ENCODE measurements around the gene RYR3. TPM values are rescaled to one million over a fixed set of nuclear protein-coding genes. Genes with fewer than 3 reads are reported as not detected.

Gene RYR3
- total and polyA plus RNA-seq, 2 of the 13 experiments (the other 11 are each of a cell fraction or from before 2014, with no cell fraction given) = not detected

DNA sequence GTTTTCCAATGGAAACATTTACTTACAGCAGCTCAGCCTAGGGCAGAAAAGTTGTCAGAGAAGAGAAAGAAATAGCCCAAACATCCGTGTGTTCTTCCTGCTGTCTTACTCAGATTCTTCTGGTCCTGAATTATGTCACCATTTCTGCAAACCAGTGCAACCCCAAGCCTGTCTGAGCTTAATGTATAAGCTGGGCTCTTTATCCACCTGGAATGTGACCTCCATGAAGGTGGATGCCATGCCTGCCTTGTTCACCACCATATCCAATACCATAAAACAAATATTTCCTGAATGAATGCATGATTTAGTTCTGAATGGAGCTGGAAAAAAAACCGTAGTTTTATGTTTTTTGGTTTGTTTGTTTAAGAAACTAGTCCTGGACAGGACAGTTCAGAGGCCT is 150.9 kb downstream of the RYR3 start:
- TF ChIP-seq ZNF160 (CRISPR knock-in tag; IDR thresholded peaks at IDR 0.05) (no peak), FOXA3 (CRISPR knock-in tag; IDR thresholded peaks at IDR 0.05) (no peak), CEBPG (CRISPR knock-in tag; IDR thresholded peaks at IDR 0.05) (no peak), TCF12 (IDR thresholded peaks at IDR 0.05) (no peak), TCF12 (CRISPR knock-in tag; IDR thresholded peaks at IDR 0.05) (no peak), RNF2 (conservative IDR thresholded peaks at IDR 0.05; ENCODE audit: low read depth) (no peak), ZNF773 (CRISPR knock-in tag; IDR thresholded peaks at IDR 0.05; ENCODE audit: borderline replicate concordance) (no peak)
- TF ChIP-seq, protein P1, sequence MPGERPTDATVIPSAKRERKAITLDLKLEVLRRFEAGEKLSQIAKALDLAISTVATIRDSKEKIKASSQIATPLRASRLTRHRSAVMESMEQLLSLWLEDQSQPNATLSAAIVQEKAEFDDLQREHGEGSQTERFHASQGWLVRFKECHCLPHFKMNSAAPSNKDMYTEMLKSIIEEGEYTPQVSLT (CRISPR knock-in tag; IDR thresholded peaks at IDR 0.05; ENCODE audit: borderline replicate concordance, low read depth) = no peak
- no peaks in the 10 kb centered on the region for H3K9me3 ChIP-seq (ENCODE audit: low read length)
- intact Hi-C loops (cut with micrococcal nuclease; ENCODE audit: unreplicated experiment) = no loop called here
- no peak for FAIRE-seq
- no peak overlapping the region for H3K27ac ChIP-seq (ENCODE audit: extremely low read length, insufficient read depth, low read length)
- no peaks in the 10 kb centered on the region for H3K79me2 ChIP-seq (ENCODE audit: insufficient read depth, low read length)
- H4K20me1 ChIP-seq (ENCODE audit: insufficient read depth, low read length) = no peaks in the 10 kb centered on the region
- H3K9ac ChIP-seq (ENCODE audit: insufficient read depth, low read depth, low read length) = no peak overlapping the region
- no peak overlapping the region for H2AFZ ChIP-seq (ENCODE audit: low read length)
- ChIA-PET POLR2A (no interaction called here), CTCF (ENCODE audit: low intra/inter-chr PET ratio, low total read pairs) (no interaction called here)
- DNase-seq (ENCODE audit: low spot score) = no peak
- BruUV-seq (replicated peaks) = no TSS peak
- H3K4me3 ChIP-seq (replicated peaks in 1 of 3; ENCODE audit: insufficient read depth in 1 of 3, low read depth in 2 of 3, low read length in 3 of 3) = no peak overlapping the region
- 0% methylated on average over 2 of the region's 2 CpGs for WGBS (ENCODE audit: low lambda C conversion rate)
- no peak overlapping the region for H3K4me2 ChIP-seq (ENCODE audit: low read depth, low read length)
- H3K36me3 ChIP-seq (replicated peaks in 1 of 2; ENCODE audit: control insufficient read depth in 1 of 2, insufficient read depth in 2 of 2, low read length in 2 of 2) = no peaks in the 10 kb centered on the region
- ATAC-seq = no peak
- H3K4me1 ChIP-seq (ENCODE audit: insufficient read depth, low read length) = no peaks in the 10 kb centered on the region
- no peaks in the 10 kb centered on the region; a peak in 1 of 5 replicates for H3K27me3 ChIP-seq (ENCODE audit: control insufficient read depth in 1 of 2, insufficient read depth in 2 of 2, low read length in 2 of 2)
- in situ Hi-C loops (cut with HindIII; ENCODE audit: extremely low pct_ligation_motif_present, low pct_unique_long_range_greater_than_20kb) = no loop called here

DNA sequence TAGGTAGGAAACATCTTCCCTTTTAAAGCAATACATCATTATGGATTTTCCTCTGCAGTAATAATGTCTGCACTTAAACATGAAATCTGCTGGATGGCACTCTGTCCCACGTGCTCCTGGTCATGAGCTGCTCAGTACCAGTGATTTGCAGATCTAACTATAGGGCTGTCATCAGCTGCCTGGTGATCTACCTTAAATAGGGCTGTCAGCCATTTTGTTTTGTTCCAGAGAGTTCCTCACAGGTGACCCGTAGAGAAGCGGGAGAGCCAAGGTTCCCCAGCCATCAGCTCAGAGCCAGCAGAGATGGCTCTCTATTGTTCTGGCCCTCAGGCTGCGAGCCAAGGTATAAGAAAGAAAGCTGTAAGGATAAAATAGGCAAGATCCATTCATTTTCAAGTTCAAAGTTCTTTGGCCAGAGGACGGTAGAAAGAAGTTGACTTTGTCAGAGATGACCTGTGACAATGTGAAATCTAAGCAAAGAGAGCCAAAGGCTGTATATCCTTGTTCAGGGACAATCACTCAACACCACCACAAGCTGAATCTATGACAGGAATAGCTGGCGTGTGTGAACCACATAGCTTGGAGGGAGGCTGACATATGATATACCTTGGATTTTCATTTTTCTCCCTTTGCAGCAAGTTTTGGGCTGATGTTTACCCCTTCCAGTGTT is 156.5 kb downstream of the RYR3 start:
- POLR2A ChIA-PET = no interaction called here
- CTCF ChIA-PET (ENCODE audit: low intra/inter-chr PET ratio, low total read pairs) = no interaction called here
- TF ChIP-seq, protein P2, sequence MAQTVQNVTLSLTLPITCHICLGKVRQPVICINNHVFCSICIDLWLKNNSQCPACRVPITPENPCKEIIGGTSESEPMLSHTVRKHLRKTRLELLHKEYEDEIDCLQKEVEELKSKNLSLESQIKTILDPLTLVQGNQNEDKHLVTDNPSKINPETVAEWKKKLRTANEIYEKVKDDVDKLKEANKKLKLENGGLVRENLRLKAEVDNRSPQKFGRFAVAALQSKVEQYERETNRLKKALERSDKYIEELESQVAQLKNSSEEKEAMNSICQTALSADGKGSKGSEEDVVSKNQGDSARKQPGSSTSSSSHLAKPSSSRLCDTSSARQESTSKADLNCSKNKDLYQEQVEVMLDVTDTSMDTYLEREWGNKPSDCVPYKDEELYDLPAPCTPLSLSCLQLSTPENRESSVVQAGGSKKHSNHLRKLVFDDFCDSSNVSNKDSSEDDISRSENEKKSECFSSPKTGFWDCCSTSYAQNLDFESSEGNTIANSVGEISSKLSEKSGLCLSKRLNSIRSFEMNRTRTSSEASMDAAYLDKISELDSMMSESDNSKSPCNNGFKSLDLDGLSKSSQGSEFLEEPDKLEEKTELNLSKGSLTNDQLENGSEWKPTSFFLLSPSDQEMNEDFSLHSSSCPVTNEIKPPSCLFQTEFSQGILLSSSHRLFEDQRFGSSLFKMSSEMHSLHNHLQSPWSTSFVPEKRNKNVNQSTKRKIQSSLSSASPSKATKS (CRISPR knock-in tag; IDR thresholded peaks at IDR 0.05) = no peak
- TF ChIP-seq ZNF335 (CRISPR knock-in tag; IDR thresholded peaks at IDR 0.05) = no peak
- TF ChIP-seq ZMAT3 (CRISPR knock-in tag; conservative IDR thresholded peaks at IDR 0.05) = no peak
- no peak for TF ChIP-seq POLR2G (IDR thresholded peaks at IDR 0.05; ENCODE audit: low read depth, low read length)
- no peak for TF ChIP-seq RFXANK (CRISPR knock-in tag; IDR thresholded peaks at IDR 0.05)
- TF ChIP-seq, protein P3, sequence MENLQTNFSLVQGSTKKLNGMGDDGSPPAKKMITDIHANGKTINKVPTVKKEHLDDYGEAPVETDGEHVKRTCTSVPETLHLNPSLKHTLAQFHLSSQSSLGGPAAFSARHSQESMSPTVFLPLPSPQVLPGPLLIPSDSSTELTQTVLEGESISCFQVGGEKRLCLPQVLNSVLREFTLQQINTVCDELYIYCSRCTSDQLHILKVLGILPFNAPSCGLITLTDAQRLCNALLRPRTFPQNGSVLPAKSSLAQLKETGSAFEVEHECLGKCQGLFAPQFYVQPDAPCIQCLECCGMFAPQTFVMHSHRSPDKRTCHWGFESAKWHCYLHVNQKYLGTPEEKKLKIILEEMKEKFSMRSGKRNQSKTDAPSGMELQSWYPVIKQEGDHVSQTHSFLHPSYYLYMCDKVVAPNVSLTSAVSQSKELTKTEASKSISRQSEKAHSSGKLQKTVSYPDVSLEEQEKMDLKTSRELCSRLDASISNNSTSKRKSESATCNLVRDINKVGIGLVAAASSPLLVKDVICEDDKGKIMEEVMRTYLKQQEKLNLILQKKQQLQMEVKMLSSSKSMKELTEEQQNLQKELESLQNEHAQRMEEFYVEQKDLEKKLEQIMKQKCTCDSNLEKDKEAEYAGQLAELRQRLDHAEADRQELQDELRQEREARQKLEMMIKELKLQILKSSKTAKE (CRISPR knock-in tag; IDR thresholded peaks at IDR 0.05; ENCODE audit: borderline replicate concordance) = no peak
- no peak for TF ChIP-seq SNAI1 (CRISPR knock-in tag; IDR thresholded peaks at IDR 0.05; ENCODE audit: borderline replicate concordance)
- TF ChIP-seq THAP11 (CRISPR knock-in tag; IDR thresholded peaks at IDR 0.05) = no peak

More for the DNA sequence above, 156.5 kb downstream of the RYR3 start:
- H3K4me3 ChIP-seq (replicated peaks in 1 of 3; ENCODE audit: insufficient read depth in 1 of 3, low read depth in 2 of 3, low read length in 3 of 3) = no peak overlapping the region
- intact Hi-C loops (cut with micrococcal nuclease; ENCODE audit: unreplicated experiment) = no loop called here
- 13% methylated on average over 6 of the region's 6 CpGs for WGBS (ENCODE audit: low lambda C conversion rate)
- H3K36me3 ChIP-seq (replicated peaks in 1 of 2; ENCODE audit: control insufficient read depth in 1 of 2, insufficient read depth in 2 of 2, low read length in 2 of 2) = no peaks in the 10 kb centered on the region
- no peaks in the 10 kb centered on the region for H3K79me2 ChIP-seq (ENCODE audit: insufficient read depth, low read length)
- FAIRE-seq (no peak), ATAC-seq (no peak), DNase-seq (ENCODE audit: low spot score) (no peak)
- H3K4me1 ChIP-seq (ENCODE audit: insufficient read depth, low read length) = no peaks in the 10 kb centered on the region
- no peak overlapping the region for H2AFZ ChIP-seq (ENCODE audit: low read length)
- no peak overlapping the region for H3K4me2 ChIP-seq (ENCODE audit: low read depth, low read length)
- H3K9ac ChIP-seq (ENCODE audit: insufficient read depth, low read depth, low read length) = no peak overlapping the region
- in situ Hi-C loops (cut with HindIII; ENCODE audit: extremely low pct_ligation_motif_present, low pct_unique_long_range_greater_than_20kb) = no loop called here
- H4K20me1 ChIP-seq (ENCODE audit: insufficient read depth, low read length) = no peaks in the 10 kb centered on the region
- H3K27me3 ChIP-seq (ENCODE audit: control insufficient read depth in 1 of 2, insufficient read depth in 2 of 2, low read length in 2 of 2) = no peaks in the 10 kb centered on the region; a peak in 1 of 5 replicates
- H3K9me3 ChIP-seq (ENCODE audit: low read length) = no peaks in the 10 kb centered on the region
- H3K27ac ChIP-seq (ENCODE audit: extremely low read length, insufficient read depth, low read length) = no peak overlapping the region
- BruUV-seq (replicated peaks) = no TSS peak

Measured in HepG2 (cell line).